Neural cell (in vitro differentiated cells): ENCODE measurements around the gene PTCH2. TPM values are rescaled to one million over a fixed set of nuclear protein-coding genes. Genes with fewer than 3 reads are reported as not detected.
"Not testable (repeated sequence)": the region's sequence is repeated elsewhere in the genome, so short reads cannot be mapped to it uniquely, and the experiment has no call there.

Experiments used
- H2AFZ ChIP-seq: fragments of 200-600, 300-800 bp; sonication (generic), shearing (Covaris generic); 2 replicates; pipeline ENCODE4 v1.6.0; 2014; ENCODE audit warnings: low read depth, mild to moderate bottlenecking, antibody characterized with exemption, low read length, moderate library complexity
- H3F3A ChIP-seq: fragments of 200-600 bp; shearing (Covaris generic); 2 replicates; pipeline ENCODE4 v1.6.1; 2016; ENCODE audit warnings: mild to moderate bottlenecking, moderate library complexity, mixed read lengths, antibody characterized with exemption, low read length; ENCODE audit not compliant: insufficient read depth, poor library complexity, severe bottlenecking
- H3K27ac ChIP-seq: fragments of 200-600, 300-800 bp; sonication (generic), shearing (Covaris generic); 2 replicates; pipeline ENCODE4 v1.5.1; 2014; ENCODE audit warnings: mild to moderate bottlenecking, low read length, moderate library complexity
- H3K27me3 ChIP-seq: fragments of 300-800, 200-600 bp; sonication (generic), shearing (Covaris generic); 2 replicates; pipeline ENCODE4 v1.6.0; 2014; ENCODE audit warnings: mild to moderate bottlenecking, low read depth, low read length, moderate library complexity; ENCODE audit not compliant: insufficient read depth
- H3K36me3 ChIP-seq: fragments of 300-800, 200-600 bp; sonication (generic), shearing (Covaris generic); 2 replicates; pipeline ENCODE4 v1.5.1; 2014; ENCODE audit warnings: mild to moderate bottlenecking, antibody characterized with exemption, low read length, moderate library complexity; ENCODE audit not compliant: insufficient read depth
- H3K4me2 ChIP-seq: fragments of 300-800, 200-600 bp; sonication (generic), shearing (Covaris generic); 2 replicates; pipeline ENCODE4 v1.6.0; 2014; ENCODE audit warnings: mild to moderate bottlenecking, low read length
- H3K4me3 ChIP-seq: fragments of 300-800, 200-600 bp; sonication (generic), shearing (Covaris generic); 2 replicates; pipeline ENCODE4 v1.5.1; 2014; ENCODE audit warnings: mild to moderate bottlenecking, low read length, moderate library complexity
- H3K79me2 ChIP-seq: fragments of 200-600 bp; shearing (Covaris generic); replicated peaks from 2 replicates; pipeline ENCODE4 v1.6.0; 2014; ENCODE audit warnings: mild to moderate bottlenecking, low read length, moderate library complexity; ENCODE audit not compliant: insufficient read depth
- H3K9ac ChIP-seq: fragments of 300-800, 200-600 bp; sonication (generic), shearing (Covaris generic); 2 replicates; pipeline ENCODE4 v1.6.1; 2016; ENCODE audit warnings: mild to moderate bottlenecking, low read length, mixed read lengths
- H3K9me2 ChIP-seq: fragments of 200-600 bp; shearing (Covaris generic); 2 replicates; pipeline ENCODE4 v1.6.1; 2016; ENCODE audit warnings: mild to moderate bottlenecking, low read length, mixed read lengths; ENCODE audit not compliant: insufficient read depth
- H3K9me3 ChIP-seq: fragments of 200-600, 300-800 bp; sonication (generic), shearing (Covaris generic); 2 replicates; pipeline ENCODE4 v1.6.1; 2016; ENCODE audit warnings: mild to moderate bottlenecking, mixed run types, low read length, moderate library complexity, mixed read lengths
- H4K20me1 ChIP-seq: fragments of 200-600 bp; shearing (Covaris generic); 2 replicates; pipeline ENCODE4 v1.6.1; 2016; ENCODE audit warnings: mild to moderate bottlenecking, mixed run types; ENCODE audit not compliant: insufficient read depth
- EP300 ChIP-seq: fragments of 450-650 bp; conservative IDR thresholded peaks from 2 replicates; pipeline ENCODE4 v1.6.1; 2014; ENCODE audit warnings: antibody characterized with exemption, mild to moderate bottlenecking, moderate library complexity; ENCODE audit not compliant: poor library complexity, severe bottlenecking
- EZH2 ChIP-seq: fragments of 200-600, 300-800 bp; shearing (Covaris generic), sonication (generic); IDR thresholded peaks from 2 replicates; pipeline ENCODE4 v1.6.1; 2014; ENCODE audit warnings: antibody characterized with exemption, low read length, borderline replicate concordance, mild to moderate bottlenecking; ENCODE audit not compliant: insufficient read depth, poor library complexity, severe bottlenecking
- MXI1 ChIP-seq: fragments of 450-650 bp; conservative IDR thresholded peaks from 2 replicates; pipeline ENCODE4 v1.6.1; 2014; ENCODE audit warnings: antibody characterized with exemption, mild to moderate bottlenecking; ENCODE audit not compliant: poor library complexity, severe bottlenecking
- POLR2AphosphoS5 ChIP-seq: IDR thresholded peaks from 2 replicates; pipeline ENCODE4 v1.6.1; 2012
- RAD21 ChIP-seq: fragments of 450-650 bp; conservative IDR thresholded peaks from 2 replicates; pipeline ENCODE4 v1.6.1; 2014; ENCODE audit warnings: antibody characterized with exemption, mild to moderate bottlenecking, moderate library complexity
- SMC3 ChIP-seq: fragments of 450-650 bp; conservative IDR thresholded peaks from 2 replicates; pipeline ENCODE4 v1.6.1; 2014; ENCODE audit warnings: antibody characterized with exemption, mild to moderate bottlenecking, moderate library complexity; ENCODE audit not compliant: poor library complexity
- TAF1 ChIP-seq: IDR thresholded peaks from 2 replicates; pipeline ENCODE4 v1.6.1; 2012; ENCODE audit warnings: low read depth
- polyA plus RNA-seq: library from polyadenylated mRNA; depleted of rRNA; stranded (reverse); fragments of >200 nt; gene quantifications from 2 replicates; pipeline ENCODE4 v1.2.3, GENCODE V29; 2014
- TF ChIP-seq, protein P1 (sequence below): IDR thresholded peaks from 2 replicates; pipeline ENCODE4 v1.6.1; 2012; ENCODE audit warnings: borderline replicate concordance
- TF ChIP-seq, protein P2 (sequence below): fragments of 450-650 bp; IDR thresholded peaks from 2 replicates; pipeline ENCODE4 v1.5.1; 2014; ENCODE audit warnings: antibody characterized with exemption, mild to moderate bottlenecking, moderate library complexity; ENCODE audit not compliant: poor library complexity, severe bottlenecking

PTCH2 gene
- polyA plus RNA-seq, 1 donor from 2014 or later = 1.3 TPM

DNA sequence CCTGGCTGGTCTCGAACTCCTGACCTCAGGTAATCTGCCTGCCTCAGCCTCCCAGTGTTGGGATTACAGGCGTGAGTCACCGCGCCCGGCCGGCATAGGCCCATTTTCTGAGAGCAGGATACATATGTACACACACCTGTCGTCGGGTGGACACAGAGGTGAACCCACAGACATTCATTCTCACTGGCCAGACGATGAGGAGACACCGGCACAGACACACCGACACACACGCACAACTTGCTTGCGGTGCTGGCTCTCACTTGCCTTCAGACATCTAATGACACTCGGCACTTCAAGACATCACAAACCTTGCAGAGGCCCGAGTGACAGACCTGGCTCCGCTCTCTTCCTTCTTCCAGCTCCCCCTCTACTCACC is 579 bp downstream of the PTCH2 start (continued):
- TF ChIP-seq EZH2 (no peak), TAF1 (no peak), SMC3 (no peak)

DNA sequence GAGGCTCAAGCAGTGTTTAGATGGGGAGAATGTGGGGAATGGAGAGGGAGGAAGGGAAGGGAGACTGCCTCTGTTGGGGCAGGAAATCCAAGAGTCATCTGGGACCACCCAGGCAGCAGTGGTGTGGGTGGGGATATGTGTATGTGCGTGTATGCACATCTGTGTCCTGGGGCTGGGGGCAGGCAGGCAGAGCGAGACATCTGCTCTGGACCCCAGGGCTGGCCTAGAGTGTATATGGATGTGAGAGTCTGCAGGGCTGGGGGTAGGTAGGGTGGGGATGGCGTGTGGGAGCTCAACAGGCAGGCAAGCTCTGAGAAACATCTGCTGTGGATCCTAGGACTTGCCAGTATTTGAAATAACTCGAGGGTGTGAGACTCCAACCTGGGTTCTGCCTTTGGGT is 3.5 kb downstream of the PTCH2 start:
- TF ChIP-seq SMC3 (no peak), RAD21 (no peak), EP300 (no peak), POLR2AphosphoS5 (no peak), TAF1 (no peak), EZH2 (no peak), MXI1 (no peak)
- TF ChIP-seq, protein P1, sequence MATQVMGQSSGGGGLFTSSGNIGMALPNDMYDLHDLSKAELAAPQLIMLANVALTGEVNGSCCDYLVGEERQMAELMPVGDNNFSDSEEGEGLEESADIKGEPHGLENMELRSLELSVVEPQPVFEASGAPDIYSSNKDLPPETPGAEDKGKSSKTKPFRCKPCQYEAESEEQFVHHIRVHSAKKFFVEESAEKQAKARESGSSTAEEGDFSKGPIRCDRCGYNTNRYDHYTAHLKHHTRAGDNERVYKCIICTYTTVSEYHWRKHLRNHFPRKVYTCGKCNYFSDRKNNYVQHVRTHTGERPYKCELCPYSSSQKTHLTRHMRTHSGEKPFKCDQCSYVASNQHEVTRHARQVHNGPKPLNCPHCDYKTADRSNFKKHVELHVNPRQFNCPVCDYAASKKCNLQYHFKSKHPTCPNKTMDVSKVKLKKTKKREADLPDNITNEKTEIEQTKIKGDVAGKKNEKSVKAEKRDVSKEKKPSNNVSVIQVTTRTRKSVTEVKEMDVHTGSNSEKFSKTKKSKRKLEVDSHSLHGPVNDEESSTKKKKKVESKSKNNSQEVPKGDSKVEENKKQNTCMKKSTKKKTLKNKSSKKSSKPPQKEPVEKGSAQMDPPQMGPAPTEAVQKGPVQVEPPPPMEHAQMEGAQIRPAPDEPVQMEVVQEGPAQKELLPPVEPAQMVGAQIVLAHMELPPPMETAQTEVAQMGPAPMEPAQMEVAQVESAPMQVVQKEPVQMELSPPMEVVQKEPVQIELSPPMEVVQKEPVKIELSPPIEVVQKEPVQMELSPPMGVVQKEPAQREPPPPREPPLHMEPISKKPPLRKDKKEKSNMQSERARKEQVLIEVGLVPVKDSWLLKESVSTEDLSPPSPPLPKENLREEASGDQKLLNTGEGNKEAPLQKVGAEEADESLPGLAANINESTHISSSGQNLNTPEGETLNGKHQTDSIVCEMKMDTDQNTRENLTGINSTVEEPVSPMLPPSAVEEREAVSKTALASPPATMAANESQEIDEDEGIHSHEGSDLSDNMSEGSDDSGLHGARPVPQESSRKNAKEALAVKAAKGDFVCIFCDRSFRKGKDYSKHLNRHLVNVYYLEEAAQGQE = no peak
- TF ChIP-seq, protein P2, sequence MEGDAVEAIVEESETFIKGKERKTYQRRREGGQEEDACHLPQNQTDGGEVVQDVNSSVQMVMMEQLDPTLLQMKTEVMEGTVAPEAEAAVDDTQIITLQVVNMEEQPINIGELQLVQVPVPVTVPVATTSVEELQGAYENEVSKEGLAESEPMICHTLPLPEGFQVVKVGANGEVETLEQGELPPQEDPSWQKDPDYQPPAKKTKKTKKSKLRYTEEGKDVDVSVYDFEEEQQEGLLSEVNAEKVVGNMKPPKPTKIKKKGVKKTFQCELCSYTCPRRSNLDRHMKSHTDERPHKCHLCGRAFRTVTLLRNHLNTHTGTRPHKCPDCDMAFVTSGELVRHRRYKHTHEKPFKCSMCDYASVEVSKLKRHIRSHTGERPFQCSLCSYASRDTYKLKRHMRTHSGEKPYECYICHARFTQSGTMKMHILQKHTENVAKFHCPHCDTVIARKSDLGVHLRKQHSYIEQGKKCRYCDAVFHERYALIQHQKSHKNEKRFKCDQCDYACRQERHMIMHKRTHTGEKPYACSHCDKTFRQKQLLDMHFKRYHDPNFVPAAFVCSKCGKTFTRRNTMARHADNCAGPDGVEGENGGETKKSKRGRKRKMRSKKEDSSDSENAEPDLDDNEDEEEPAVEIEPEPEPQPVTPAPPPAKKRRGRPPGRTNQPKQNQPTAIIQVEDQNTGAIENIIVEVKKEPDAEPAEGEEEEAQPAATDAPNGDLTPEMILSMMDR = no peak
- Histone ChIP-seq H3K79me2 (no peaks in the 10 kb centered on the region), H3K27ac (no peak overlapping the region), H3K4me3 (no peak overlapping the region), H3F3A (no peaks in the 10 kb centered on the region), H3K36me3 (no peaks in the 10 kb centered on the region), H3K4me2 (no peak overlapping the region), H3K9me2 (no peaks in the 10 kb centered on the region), H2AFZ (no peak overlapping the region), H3K9ac (no peak overlapping the region), H3K27me3 (no peaks in the 10 kb centered on the region), H4K20me1 (no peaks in the 10 kb centered on the region), H3K9me3 (no peaks in the 10 kb centered on the region)

DNA sequence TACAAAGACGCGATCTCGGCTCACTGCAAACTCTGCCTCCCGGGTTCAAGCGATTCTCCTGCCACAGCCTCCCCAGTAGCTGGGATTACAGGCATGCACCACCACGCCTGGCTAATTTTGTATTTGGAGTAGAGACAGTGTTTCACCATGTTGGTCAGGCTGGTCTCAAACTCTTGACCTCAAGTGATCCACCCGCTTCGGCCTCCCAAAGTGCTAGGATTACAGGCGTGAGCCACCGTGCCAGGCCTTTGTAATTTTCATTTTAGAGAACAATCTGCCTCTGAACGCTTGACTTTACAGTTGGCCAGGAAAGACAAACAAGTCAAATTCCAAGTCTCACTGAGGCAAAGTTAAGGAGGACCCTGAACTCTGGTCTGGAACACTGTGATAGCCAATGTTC is 4.8 kb downstream of the PTCH2 start:
- H3F3A ChIP-seq, H3K9ac ChIP-seq, H3K9me3 ChIP-seq, H3K27ac ChIP-seq, H3K79me2 ChIP-seq, H3K9me2 ChIP-seq, H4K20me1 ChIP-seq, H3K27me3 ChIP-seq, H3K4me3 ChIP-seq, H3K36me3 ChIP-seq, H3K4me2 ChIP-seq, H2AFZ ChIP-seq: not testable (repeated sequence)
